Kidney tubule cell (primary cell): ENCODE measurements around the gene NELL1.
A peak's percentile ranks its signal among the peaks of the same experiment; 100 is the strongest.
"Not testable (repeated sequence)": the region's sequence is repeated elsewhere in the genome, so short reads cannot be mapped to it uniquely, and the experiment has no call there.

Source experiments
- DNase-seq: peaks from one replicate; pipeline ENCODE4 v3.0.0-alpha.2; 2018; ENCODE audit warnings: low spot score

The NELL1 gene

GRCh38 chr11:21109341-21109740 lies 440.0 kb downstream of the NELL1 start:
- no peak for DNase-seq

GRCh38 chr11:21110415-21110814 lies 441.0 kb downstream of the NELL1 start:
- no peak for DNase-seq

- no peak for DNase-seq
Observed at GRCh38 chr11:21113876-21114275, 444.5 kb downstream of the NELL1 start.

- DNase-seq = no peak
Observed at GRCh38 chr11:21116009-21116408, 446.6 kb downstream of the NELL1 start.

GRCh38 chr11:21119411-21119810 lies 450.0 kb downstream of the NELL1 start:
- no peak for DNase-seq

GRCh38 chr11:21121991-21122390 lies 452.6 kb downstream of the NELL1 start:
- no peak for DNase-seq

- DNase-seq = no peak
Observed at GRCh38 chr11:21122523-21122922, 453.1 kb downstream of the NELL1 start.

GRCh38 chr11:21132146-21132720 lies 462.8 kb downstream of the NELL1 start:
- DNase-seq = no peak

GRCh38 chr11:21133244-21133643 lies 463.9 kb downstream of the NELL1 start:
- no peak for DNase-seq

- no peak for DNase-seq
Observed at GRCh38 chr11:21133722-21134121, 464.3 kb downstream of the NELL1 start.

- no peak for DNase-seq
Observed at GRCh38 chr11:21137803-21138202, 468.4 kb downstream of the NELL1 start.

- DNase-seq = not testable (repeated sequence)
Observed at GRCh38 chr11:21141557-21141956, 472.2 kb downstream of the NELL1 start.

GRCh38 chr11:21142007-21142406 lies 472.6 kb downstream of the NELL1 start:
- DNase-seq = peak; percentile 40

GRCh38 chr11:21144531-21144930 lies 475.1 kb downstream of the NELL1 start:
- no peak for DNase-seq

GRCh38 chr11:21148376-21148775 lies 479.0 kb downstream of the NELL1 start:
- DNase-seq = no peak

- DNase-seq = no peak
Observed at GRCh38 chr11:21160140-21160539, 490.8 kb downstream of the NELL1 start.

GRCh38 chr11:21169639-21170038 lies 500.3 kb downstream of the NELL1 start:
- no peak for DNase-seq

GRCh38 chr11:21173476-21173875 lies 504.1 kb downstream of the NELL1 start:
- no peak for DNase-seq

- no peak for DNase-seq
Observed at GRCh38 chr11:21174781-21175180, 505.4 kb downstream of the NELL1 start.

- no peak for DNase-seq
Observed at GRCh38 chr11:21177379-21177778, 508.0 kb downstream of the NELL1 start.

- DNase-seq = no peak
Observed at GRCh38 chr11:21179770-21180169, 510.4 kb downstream of the NELL1 start.

- DNase-seq = no peak
Observed at GRCh38 chr11:21180182-21180581, 510.8 kb downstream of the NELL1 start.

GRCh38 chr11:21185959-21186358 lies 516.6 kb downstream of the NELL1 start:
- no peak for DNase-seq

GRCh38 chr11:21190181-21190580 lies 520.8 kb downstream of the NELL1 start:
- DNase-seq = no peak

- no peak for DNase-seq
Observed at GRCh38 chr11:21195995-21196394, 526.6 kb downstream of the NELL1 start.
